Ascending aorta (tissue), 2 donors: ENCODE data around the gene CDH19. TPM values are rescaled to one million over a fixed set of nuclear protein-coding genes. Genes with fewer than 3 reads are reported as not detected.

ENCODE experiments used
- DNase-seq, 2 donors: peaks; one replicate each; pipeline ENCODE4 v3.0.0-alpha.2; 2019; ENCODE audit warnings: low spot score in 2 of 2
- H3K27ac ChIP-seq, 2 donors: fragments of 200-600 bp; sonication (generic); one replicate each; pipeline ENCODE4 v1.5.1; 2016 to 2017; ENCODE audit warnings: mild to moderate bottlenecking in 1 of 2
- H3K27me3 ChIP-seq: fragments of 200-600 bp; sonication (generic); one replicate; pipeline ENCODE4 v1.5.1; 2017
- H3K36me3 ChIP-seq, 2 donors: fragments of 200-600 bp; sonication (generic); one replicate each; pipeline ENCODE4 v1.5.1; 2016
- H3K4me1 ChIP-seq, 2 donors: fragments of 200-600 bp; sonication (generic); one replicate each; pipeline ENCODE4 v1.5.1; 2016 to 2017; ENCODE audit warnings: mild to moderate bottlenecking in 1 of 2
- H3K4me3 ChIP-seq, 2 donors: fragments of 200-600 bp; sonication (generic); one replicate each; pipeline ENCODE4 v1.5.1; 2016 to 2017; ENCODE audit warnings: mild to moderate bottlenecking in 1 of 2
- H3K9me3 ChIP-seq, 2 donors: fragments of 200-600 bp; sonication (generic); one replicate each; pipeline ENCODE4 v1.5.1; 2016
- intact Hi-C: fragments of 100-400 bp; cut with DNase I; formaldehyde crosslinking; loops from one replicate; pipeline ENCODE4 v1.15.1; 2023
- total RNA-seq: library from RNA; depleted of rRNA; stranded (reverse); fragments of >200 nt; gene quantifications from one replicate; pipeline ENCODE4 v1.1.0, GENCODE V29; 2016
- TF ChIP-seq, protein P1 (sequence below), 3 experiments: fragments of 200-600 bp in 2 of 3; fragments of 450-650 bp in 1 of 3; sonication (generic) in 2 of 3; IDR thresholded peaks; one replicate each; pipeline ENCODE4 v1.5.1; 2016 to 2019; ENCODE audit warnings: antibody characterized with exemption in 3 of 3, mild to moderate bottlenecking in 1 of 3, moderate library complexity in 1 of 3

CDH19 gene
- total RNA-seq, 1 donor from 2014 or later, result 0.21 TPM

GRCh38 chr18:66461344-66461743 is 142.5 kb downstream of the CDH19 start:
- Histone ChIP-seq H3K9me3 (no peaks in the 10 kb centered on the region), H3K4me3 (no peak overlapping the region), H3K27me3 (no peaks in the 10 kb centered on the region), H3K27ac (no peak overlapping the region), H3K4me1 (no peaks in the 10 kb centered on the region), H3K36me3 (no peaks in the 10 kb centered on the region)
- TF ChIP-seq, protein P1, sequence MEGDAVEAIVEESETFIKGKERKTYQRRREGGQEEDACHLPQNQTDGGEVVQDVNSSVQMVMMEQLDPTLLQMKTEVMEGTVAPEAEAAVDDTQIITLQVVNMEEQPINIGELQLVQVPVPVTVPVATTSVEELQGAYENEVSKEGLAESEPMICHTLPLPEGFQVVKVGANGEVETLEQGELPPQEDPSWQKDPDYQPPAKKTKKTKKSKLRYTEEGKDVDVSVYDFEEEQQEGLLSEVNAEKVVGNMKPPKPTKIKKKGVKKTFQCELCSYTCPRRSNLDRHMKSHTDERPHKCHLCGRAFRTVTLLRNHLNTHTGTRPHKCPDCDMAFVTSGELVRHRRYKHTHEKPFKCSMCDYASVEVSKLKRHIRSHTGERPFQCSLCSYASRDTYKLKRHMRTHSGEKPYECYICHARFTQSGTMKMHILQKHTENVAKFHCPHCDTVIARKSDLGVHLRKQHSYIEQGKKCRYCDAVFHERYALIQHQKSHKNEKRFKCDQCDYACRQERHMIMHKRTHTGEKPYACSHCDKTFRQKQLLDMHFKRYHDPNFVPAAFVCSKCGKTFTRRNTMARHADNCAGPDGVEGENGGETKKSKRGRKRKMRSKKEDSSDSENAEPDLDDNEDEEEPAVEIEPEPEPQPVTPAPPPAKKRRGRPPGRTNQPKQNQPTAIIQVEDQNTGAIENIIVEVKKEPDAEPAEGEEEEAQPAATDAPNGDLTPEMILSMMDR (IDR thresholded peaks at IDR 0.05), result no peak
- intact Hi-C loops, result no loop called here
- no peak for DNase-seq

- TF ChIP-seq, protein P1 (IDR thresholded peaks at IDR 0.05), result no peak
- DNase-seq, result no peak
Observed at GRCh38 chr18:66457245-66457644, 146.6 kb downstream of the CDH19 start.

More at GRCh38 chr18:66457245-66457644, 146.6 kb downstream of the CDH19 start:
- H3K4me1 ChIP-seq, result no peaks in the 10 kb centered on the region
- intact Hi-C loops, result no loop called here
- no peaks in the 10 kb centered on the region for H3K9me3 ChIP-seq
- no peaks in the 10 kb centered on the region for H3K27me3 ChIP-seq
- H3K36me3 ChIP-seq, result no peaks in the 10 kb centered on the region
- no peak overlapping the region for H3K4me3 ChIP-seq
- H3K27ac ChIP-seq, result no peak overlapping the region
